HepG2 (cell line): ENCODE measurements around the gene POU6F2. TPM values are rescaled to one million over a fixed set of nuclear protein-coding genes. Genes with fewer than 3 reads are reported as not detected.

Experiments
- AKNA ChIP-seq: sonication (generic); formaldehyde crosslinking; IDR thresholded peaks from 2 replicates; pipeline ENCODE4 v1.4.0; 2020; ENCODE audit warnings: missing genetic modification reagents, borderline replicate concordance
- FOXP1 ChIP-seq, 2 experiments: fragments of 450-650 bp in 1 of 2; IDR thresholded peaks; 2 replicates each; pipeline ENCODE4 v1.6.1; 2017 to 2018; ENCODE audit warnings: antibody characterized with exemption in 1 of 2
- KLF16 ChIP-seq, 2 experiments: sonication (generic) in 1 of 2; formaldehyde crosslinking in 1 of 2; IDR thresholded peaks; 2 replicates each; pipeline versions ENCODE4 v1.6.1 to v1.8.0; 2016 to 2023; ENCODE audit warnings: missing genetic modification reagents in 2 of 2, missing compliant biosample characterization in 1 of 2
- PAXIP1 ChIP-seq: sonication (generic); formaldehyde crosslinking; conservative IDR thresholded peaks from 2 replicates; pipeline ENCODE4 v1.4.0; 2020; ENCODE audit warnings: mild to moderate bottlenecking, missing genetic modification reagents, moderate library complexity
- POGZ ChIP-seq: sonication (generic); formaldehyde crosslinking; IDR thresholded peaks from 2 replicates; pipeline ENCODE4 v1.4.0; 2020; ENCODE audit warnings: mild to moderate bottlenecking, missing genetic modification reagents
- THAP7 ChIP-seq: sonication (generic); formaldehyde crosslinking; IDR thresholded peaks from 2 replicates; pipeline ENCODE4 v1.8.1; 2023; ENCODE audit warnings: mild to moderate bottlenecking, missing genetic modification reagents
- THAP8 ChIP-seq: sonication (generic); formaldehyde crosslinking; IDR thresholded peaks from 2 replicates; pipeline ENCODE4 v1.5.1; 2020; ENCODE audit warnings: missing genetic modification reagents, mild to moderate bottlenecking, borderline replicate concordance
- ZNF18 ChIP-seq: sonication (generic); formaldehyde crosslinking; IDR thresholded peaks from 2 replicates; pipeline ENCODE4 v1.8.0; 2022; ENCODE audit warnings: mild to moderate bottlenecking, missing genetic modification reagents; ENCODE audit not compliant: insufficient replicate concordance
- ZNF513 ChIP-seq: sonication (generic); formaldehyde crosslinking; conservative IDR thresholded peaks from 2 replicates; pipeline ENCODE4 v1.5.0; 2020; ENCODE audit warnings: missing genetic modification reagents
- polyA plus RNA-seq, 8 experiments: library from polyadenylated mRNA; depleted of rRNA in 3 of 8; stranded (reverse) in 7 of 8; unstranded in 1 of 8; fragments of >200 nt; fragmentation: Illumina TruSeq in 4 of 8; extraction: Trizol in 4 of 8; gene quantifications; 2 replicates each; pipeline versions ENCODE4 v1.2.1 to v1.2.3, GENCODE V29; 2011 to 2016; ENCODE audit warnings: low read depth in 4 of 8, missing spikeins in 1 of 8, mixed read lengths in 1 of 8; ENCODE audit not compliant: insufficient read depth in 1 of 8
- total RNA-seq, 5 experiments: library from RNA; depleted of rRNA; stranded (reverse); fragments of >200 nt; fragmentation: Illumina TruSeq; extraction: Trizol; gene quantifications; 2 replicates each; pipeline ENCODE4 v1.2.3, GENCODE V29; 2016; ENCODE audit warnings: low read depth in 1 of 5

The POU6F2 gene
- total and polyA plus RNA-seq, 2 of the 13 experiments (the other 11 are each of a cell fraction or from before 2014, with no cell fraction given) = not detected

- TF ChIP-seq PAXIP1 (CRISPR knock-in tag) = no peak
- TF ChIP-seq ZNF513 = no peak
- TF ChIP-seq ZNF18 = no peak
- no peak for TF ChIP-seq FOXP1 (IDR thresholded peaks at IDR 0.05)
- TF ChIP-seq FOXP1 (CRISPR knock-in tag; IDR thresholded peaks at IDR 0.05) = no peak
- TF ChIP-seq KLF16 (CRISPR knock-in tag; IDR thresholded peaks at IDR 0.05) = no peak
- TF ChIP-seq THAP7 (CRISPR knock-in tag) = no peak
- no peak for TF ChIP-seq AKNA (CRISPR knock-in tag)
- TF ChIP-seq THAP8 (CRISPR knock-in tag) = no peak
- no peak for TF ChIP-seq POGZ
Observed at GRCh38 chr7:39374436-39375040, 396.8 kb downstream of the POU6F2 start (continued).
